8988T (cell line): ENCODE results near the gene PTGES2.

Source experiments
- DNase-seq: peaks from one replicate; pipeline ENCODE4 v3.0.0; 2011

Gene PTGES2

DNA sequence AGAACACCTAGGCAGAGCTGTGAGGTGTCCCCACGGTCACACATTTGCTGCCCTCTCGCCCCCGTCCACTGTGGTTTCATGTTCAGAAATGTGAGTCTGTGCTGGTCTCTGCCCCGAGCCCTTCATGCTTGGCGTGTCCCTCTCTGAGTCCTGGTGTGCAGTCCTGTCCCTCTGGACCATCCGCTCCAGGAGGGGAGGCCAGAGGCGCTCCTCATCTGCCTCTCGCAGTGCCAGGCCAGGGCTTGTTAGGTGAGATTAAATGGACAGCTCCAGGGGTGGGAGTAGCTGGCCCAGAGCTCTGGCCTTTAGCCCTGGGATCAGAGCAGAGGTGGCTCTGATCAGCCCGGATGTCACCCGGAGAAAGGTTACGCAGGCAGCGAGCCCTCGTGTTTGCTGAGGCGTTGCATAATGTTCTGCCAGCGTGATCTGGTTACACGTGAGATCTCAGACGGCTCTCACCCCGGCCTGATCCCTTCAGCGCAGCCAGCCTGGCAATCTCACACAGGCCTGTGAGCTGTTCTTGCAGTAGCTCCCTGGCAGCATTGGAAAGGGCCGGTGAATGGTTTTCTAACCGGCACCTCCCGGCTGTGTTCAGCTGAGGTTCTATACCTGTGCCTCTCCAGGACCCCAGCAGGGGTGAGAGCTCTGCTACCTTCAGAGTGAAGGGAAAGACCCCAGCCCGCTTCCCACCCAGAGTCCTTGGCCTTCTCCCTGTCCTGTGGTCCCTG lies 24.5 kb downstream of the PTGES2 start:
- no peak for DNase-seq

GRCh38 chr9:128102196-128102595 lies 25.3 kb downstream of the PTGES2 start:
- DNase-seq, result no peak

GRCh38 chr9:128101690-128102089 lies 25.8 kb downstream of the PTGES2 start:
- no peak for DNase-seq

GRCh38 chr9:128101231-128101661 lies 26.3 kb downstream of the PTGES2 start:
- no peak for DNase-seq

DNA sequence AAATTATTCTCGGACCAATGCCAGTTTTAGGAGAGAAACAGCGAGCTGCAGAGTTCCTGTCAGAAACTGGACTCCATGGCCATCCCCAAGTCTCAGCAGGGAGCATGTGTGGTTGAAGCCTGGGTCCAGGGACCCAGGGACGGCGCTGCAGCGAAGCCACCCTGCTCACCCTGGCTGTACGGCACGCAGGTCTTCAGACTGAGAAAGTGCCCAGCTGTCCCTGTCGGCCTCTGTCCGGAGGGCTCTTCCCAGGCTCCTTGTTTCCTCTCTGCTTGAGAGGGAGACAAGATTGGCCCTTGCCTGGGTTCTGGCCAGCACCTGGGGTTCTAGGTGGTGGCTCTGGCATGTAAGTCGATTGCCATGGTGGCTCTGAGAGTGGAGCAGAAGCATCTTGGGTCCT lies 26.9 kb downstream of the PTGES2 start:
- DNase-seq, result no peak

DNA sequence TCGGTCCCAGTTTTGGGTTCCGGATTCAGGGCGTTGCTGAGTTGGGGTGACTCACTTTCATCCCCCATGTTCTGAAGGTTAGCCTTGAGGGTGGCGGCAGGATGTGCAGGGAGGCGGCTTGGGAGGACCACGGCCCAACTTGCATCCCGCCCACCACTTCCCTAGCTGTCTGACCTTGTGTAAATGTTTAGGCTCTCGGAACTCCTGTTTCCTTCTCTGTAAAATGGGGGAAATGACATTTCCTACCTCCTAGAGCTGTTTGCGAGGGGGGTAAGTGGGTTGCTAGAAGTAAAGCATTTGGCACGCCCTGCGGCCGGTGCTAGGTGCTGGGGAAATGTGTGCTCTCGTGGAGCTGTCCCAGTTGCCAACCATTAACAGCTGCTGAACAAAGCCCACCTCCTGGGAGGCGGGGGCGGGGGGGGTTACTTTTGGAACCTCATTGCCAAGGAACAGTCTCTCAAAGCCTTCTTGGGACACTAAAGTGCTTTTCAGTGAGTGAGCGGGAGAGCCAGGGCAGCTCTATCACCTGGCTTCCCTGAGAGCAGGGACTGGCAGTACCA lies 27.5 kb downstream of the PTGES2 start:
- DNase-seq, result no peak

GRCh38 chr9:128099231-128099931 lies 28.1 kb downstream of the PTGES2 start:
- DNase-seq, result no peak

DNA sequence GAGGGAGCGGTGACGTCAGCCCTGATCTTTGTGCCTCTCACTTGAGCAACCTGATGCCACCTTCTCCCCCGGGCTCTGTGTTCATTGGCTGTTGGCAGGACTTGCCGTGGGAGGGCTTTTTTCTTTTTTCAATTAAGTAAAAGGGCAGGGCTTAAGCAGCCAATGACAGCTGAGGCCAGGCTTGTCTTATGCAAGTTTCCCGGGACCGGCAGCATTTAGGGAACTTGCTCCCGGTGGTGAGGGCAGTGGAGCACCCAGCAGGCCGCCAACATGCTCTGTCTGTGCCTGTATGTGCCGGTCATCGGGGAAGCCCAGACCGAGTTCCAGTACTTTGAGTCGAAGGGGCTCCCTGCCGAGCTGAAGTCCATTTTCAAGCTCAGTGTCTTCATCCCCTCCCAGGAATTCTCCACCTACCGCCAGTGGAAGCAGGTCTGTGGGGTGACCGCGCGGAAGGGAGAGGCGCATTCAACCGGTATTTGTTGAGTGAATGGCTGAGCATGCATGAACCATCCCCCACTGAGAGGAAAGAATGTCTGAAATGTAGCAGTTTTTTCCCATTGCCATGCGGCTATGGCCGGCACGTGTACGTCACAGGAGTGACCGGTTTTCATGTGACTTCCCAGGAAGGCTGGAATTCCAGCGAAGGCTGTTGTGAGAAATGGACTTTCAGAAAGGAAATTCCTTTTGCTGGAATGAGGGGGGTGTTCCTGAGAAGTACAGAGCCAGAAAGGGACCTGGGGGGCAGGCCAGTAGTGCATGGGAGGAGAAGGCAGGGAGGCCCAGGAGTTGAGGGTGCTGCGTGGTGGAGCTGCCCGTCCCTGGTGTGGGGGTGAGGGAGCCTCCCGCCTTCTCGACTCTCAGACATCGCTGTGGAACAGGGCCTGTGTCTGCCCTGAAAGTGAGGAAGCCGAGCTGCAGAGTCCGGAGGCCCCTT lies 29.0 kb downstream of the PTGES2 start:
- peak; percentile 75 for DNase-seq

DNA sequence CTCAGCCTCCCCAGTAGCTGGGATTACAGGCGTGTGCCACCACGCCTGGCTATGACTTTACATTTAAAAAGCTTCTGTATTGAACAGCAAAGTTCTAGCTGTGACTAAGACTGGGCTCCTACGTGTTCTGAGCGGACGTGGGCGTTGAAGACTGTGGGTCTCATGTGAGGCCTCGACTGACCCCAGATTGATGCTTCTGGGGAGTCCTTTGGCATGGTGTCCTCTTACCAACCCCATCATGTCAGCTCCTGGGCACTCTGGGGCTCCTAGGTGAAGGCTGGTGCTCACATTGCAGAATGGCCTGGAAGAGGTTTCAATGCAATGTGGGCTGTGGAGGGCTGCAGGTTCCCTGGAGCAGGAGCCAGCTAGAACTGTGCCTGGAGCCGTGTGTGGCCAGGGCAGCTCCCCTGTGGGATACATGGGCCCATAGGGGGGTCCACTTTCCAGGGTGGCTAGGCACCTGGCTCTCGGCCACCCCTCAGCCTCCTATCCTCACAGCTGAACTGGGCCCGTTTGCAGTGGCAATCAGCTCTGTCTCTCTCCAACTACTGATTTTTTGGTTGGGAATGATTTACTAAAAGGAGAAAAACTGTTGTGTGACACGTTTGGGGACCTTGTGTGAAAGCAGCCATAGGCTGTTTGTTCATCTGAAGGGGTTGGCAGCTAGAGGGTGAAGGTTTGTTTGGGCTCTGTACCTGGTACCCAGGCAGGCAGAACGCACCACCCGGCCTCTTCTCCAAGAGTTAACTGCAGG lies 29.8 kb downstream of the PTGES2 start:
- no peak for DNase-seq

DNA sequence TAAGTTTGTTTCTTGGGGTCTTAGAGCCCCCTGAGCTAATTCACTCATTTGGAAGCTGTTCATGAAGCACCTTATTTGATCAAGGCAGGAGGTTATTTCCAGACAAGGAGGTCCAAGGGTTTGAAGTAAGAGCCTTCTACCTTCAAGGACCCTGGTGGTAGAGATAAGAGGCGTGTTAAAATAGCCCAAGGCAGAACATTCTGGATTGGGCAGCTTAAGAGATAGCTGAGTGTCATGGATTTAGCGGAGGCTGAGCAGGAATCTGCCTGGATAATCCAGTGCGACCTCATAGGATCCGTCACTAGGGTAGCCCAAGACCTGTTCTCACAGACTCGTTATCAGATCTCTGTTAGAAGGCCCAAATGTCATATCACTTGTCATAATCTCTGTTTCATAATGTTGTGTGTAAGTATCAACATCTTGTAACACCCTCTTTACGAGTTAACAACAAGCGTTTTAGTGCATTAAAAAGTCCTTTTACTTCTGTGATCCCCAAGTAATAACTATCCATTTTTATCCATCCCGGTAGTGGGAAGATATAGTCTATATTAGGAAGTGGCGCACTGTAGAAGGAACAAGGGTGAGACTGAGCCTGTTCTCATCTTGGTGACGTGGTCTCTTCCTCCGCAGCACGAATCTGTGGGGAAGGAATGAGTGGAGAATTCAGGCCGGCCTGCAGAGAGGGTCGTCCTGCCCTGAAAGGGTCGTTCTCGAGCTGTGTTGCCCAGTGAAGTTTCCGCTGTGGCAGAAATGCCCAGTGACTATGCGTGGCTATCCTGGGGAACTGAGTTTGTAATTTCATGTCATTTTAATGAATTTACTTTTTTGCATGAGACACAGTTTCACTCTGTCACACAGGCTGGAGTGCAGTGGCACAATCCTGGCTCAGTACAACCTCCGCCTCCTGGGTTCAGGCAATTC lies 30.7 kb downstream of the PTGES2 start:
- DNase-seq, result no peak

- no peak for DNase-seq
These were observed 32.5 kb downstream of the PTGES2 start for GRCh38 chr9:128094950-128095544.

DNA sequence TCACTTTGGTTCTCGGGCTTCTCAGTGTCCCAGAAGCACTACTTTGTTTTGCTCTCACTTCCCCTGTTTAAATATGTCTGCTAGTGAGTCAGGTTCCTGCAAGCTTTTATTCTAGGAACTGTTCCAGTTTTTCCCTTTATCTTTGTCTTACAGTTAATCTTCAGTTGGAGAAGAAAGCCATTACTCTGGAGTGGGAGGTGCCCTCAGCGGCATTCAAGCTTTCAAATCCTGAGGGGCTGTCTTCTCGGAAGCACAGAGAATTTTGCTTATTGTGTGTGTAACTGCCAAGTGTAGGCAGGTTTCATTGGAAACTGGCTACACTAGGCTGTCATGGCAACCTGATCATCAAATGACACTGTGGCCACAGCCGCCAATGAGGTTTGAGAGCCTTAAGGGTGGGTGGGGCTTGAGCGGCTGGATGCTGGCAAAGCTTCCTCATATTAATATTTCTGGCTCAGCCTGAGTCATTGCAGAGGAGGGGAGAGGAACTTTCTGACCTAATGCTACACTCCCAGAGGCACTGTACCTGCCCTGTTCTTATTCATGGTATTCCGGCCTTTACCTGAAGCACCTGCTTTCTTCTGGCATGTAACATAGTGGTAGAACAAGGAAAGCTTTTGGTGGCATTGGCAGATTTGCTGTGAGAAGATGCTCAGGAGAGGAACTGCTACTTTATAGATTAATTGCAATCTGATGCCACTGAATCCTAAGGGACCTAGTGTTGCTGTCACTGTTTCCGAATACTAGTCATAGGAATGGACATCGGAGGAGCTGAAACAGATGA lies 33.2 kb downstream of the PTGES2 start:
- DNase-seq, result peak; percentile 58

- no peak for DNase-seq
These were observed 34.5 kb downstream of the PTGES2 start for GRCh38 chr9:128093011-128093410.

DNA sequence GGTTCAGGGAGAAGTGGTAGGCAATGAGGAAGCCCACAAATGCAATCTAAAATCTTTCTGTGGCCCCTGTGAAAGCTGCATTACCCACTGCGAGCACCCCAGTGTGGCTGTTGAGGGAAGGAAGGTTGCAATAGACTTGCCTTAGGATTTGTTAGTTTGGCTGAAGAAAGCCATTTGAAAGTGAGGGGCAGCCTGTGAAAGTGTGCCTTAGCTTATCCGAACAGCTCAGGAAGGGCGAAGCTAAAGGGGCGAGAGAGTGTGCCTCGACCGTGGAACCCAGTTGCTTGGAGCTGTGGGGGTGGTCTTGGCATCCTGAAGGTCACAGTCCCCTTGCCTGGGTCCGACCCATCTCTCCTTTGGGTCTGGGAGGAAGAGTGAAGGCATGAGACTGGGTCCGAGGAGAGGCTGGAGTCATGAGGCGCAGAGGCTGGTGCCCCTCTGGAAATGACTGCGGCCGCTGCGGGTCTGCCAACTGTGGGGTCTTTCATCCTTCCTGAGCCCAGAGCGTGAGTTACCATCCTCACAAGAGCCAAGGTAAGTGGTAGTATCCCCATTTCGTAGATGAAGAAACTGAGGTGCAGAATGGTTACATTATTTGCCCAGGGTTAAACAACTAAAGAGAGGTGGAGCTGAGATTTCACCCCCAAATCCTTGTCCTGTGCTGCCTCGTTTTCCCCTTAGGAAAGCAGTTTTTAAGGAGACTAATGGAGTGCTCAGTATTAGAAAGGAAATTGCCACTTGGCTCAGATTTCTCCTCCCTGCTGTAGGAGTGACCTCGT lies 35.1 kb downstream of the PTGES2 start:
- DNase-seq, result no peak

DNA sequence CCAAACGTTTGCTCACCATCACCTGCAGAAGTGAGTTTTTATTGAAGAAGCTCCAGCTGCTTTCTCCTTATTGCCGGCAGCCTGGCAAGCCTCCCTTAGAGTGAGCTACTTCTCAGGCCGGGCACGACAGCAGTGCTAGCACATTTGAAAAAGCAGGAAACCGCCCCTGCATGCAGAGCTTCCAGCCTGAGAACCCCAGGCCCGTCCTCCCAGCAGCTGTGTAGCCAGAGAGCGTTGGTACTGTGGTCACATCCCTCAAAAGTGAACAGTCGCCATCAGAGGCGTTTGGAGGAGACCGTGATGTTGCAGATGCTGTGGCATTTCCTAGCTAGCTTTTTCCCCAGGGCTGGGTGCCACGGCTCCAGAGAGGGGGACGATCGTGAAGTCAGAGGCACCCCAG lies 36.0 kb downstream of the PTGES2 start:
- no peak for DNase-seq

DNA sequence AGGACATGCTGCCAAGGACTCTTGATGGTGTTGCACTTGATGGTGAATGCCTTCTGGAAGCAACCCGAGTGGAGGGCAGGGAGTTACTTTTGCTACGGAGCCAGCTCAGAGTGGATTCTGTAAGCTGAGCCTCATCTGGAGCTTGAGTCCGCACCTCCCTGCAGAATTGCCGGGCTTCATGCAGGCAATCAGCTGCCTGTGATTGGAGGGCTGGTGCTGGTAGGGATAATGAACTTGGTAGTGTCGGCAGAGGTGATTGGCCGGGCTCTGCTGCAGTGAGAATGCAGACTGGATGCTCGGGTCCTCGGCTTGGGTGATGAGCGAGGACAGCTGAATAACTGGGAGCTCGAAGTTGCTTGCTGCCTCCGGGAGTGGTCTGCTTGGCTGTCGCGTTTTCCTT lies 36.4 kb downstream of the PTGES2 start:
- no peak for DNase-seq

DNA sequence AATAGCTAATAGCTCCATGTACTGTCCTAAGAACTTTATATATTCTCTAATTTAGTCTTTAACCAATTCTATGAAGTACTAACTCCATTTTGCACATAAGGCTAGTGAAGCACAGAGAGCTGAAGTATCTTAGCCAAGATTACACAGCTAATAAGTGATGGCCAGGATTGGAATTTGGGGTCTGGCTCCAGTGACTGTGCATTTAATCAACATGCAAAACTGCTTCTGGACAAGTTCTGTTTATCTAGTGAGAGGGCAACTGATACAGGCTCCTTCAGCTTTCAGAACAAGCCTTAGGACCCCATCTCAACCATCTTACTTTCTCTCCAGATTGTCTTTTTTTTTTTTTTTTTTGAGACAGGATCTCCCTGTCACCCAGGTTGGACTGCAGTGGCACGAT lies 38.2 kb downstream of the PTGES2 start:
- no peak for DNase-seq

DNA sequence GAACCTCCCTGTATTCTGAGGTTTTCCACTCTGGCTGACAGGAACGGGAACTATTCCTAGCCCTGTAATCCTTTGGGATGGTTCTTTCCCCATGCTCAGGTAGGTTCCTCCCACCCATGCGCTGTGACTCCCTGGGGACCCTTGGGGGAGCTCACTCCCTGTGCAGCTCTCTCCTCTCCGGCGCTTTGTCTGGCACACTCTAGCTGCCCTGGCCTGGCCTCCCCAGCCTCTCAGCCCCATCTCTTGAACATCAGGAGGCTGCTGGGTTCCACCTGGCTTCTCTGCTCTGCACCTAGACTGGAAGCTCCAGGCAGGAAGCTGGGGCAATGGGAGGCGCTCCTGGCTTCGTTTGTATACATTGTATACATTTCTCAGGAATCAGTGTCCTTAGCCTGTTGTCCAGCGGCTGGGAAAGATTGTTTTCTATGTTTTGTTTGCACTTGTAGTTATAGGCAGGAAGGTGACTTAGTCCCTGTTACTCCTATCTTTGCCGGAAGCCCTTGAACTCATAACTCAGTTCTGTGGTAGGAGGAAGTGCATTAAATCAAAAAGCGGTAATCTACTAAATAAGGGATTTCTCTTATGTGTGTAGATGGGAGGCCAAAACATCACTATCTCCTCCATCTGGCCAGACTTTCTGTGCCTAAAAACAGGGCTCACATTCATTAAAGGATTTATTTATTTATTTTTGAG lies 39.1 kb downstream of the PTGES2 start:
- DNase-seq, result no peak

GRCh38 chr9:128087262-128087661 lies 40.3 kb downstream of the PTGES2 start:
- DNase-seq, result no peak
